Measurements from ENCODE around the gene OR4K17.
"Not testable (repeated sequence)": the region's sequence is repeated elsewhere in the genome, so short reads cannot be mapped to it uniquely, and the experiment has no call there.

Gene OR4K17

DNA sequence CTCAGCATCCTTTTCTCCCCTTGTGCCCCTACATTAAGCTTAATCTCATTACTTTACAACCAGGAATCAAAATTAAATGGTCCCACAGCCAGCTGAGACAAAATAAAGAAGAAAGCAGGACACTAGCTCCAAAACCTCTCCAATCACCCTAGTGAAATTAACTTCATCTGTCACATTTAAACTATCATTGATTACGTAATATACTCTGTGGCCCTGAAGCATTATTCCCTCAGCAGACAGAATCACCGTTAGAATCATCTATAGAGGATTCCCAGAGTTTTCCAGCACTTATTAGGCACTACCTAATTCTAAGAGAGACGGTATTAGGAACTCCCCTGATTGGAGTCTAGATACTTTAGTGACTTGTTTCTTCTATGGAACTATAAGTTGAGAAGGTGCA lies at the start of gene OR4K17:
Gene OR4K17 (plus strand): TSS at position 302 of the 400 bp plus-strand sequence. CDS start 6,761 bp downstream, outside the sequence.
- DNase-seq: no peak

DNA sequence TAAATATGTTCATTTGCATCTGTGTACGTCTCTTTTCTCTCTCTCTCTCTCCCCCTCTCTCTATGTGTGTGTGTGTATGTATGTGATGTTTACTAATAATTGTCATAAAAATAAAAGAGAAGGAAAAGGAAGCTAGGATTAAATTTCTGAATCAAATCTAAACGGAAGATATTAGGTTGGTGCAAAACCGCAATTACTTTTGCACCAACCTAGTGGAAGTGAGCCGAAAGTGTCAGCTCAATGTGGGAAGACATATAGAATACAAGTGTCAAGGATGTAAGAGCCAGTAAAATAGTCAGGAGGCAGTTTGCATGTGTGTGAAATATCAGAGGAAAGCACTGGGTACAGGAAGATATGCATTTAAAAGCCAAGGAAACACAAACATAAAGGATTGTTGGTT lies 18.5 kb upstream of the OR4K17 start:
- no peak for DNase-seq

GRCh38 chr14:20093442-20093841 lies 17.1 kb upstream of the OR4K17 start:
- no peak for DNase-seq

DNA sequence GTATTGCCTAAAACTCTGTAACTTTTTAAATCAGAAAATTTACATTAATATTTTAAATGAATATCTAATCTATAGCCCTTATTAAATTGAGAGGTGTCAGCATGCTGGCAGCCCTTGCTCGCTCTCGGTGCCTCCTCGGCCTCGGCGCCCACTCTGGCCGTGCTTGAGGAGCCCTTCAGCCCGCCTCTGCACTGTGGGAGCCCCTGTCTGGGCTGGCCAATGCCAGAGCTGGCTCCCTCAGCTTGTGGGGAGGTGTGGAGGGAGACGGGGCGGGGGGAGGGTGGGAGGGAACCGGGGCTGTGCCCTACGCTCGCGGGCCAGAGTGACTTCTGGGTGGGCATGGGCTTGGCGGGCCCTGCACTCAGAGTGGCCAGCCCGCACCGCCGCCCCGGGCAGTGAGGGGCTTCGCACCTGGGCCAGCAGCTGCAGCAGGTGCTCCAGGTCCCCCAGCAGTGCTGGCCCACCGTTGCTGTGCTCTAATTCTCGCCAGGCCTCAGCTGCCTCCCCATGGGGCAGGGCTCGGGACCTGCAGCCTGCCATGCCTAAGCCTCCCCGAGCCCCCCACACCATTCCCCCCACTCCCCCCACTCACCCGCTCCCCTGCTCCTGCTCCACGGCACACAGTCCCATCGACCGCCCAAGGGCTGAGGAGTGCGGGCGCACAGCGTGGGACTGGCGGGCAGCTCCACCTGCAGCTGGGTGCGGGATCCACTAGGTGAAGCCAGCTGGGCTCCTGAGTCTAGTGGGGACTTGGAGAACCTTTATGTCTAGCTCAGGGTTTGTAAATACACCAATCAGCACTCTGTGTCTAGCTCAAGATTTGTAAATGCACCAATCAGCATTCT lies 11.4 kb upstream of the OR4K17 start:
- not testable (repeated sequence) for DNase-seq

DNA sequence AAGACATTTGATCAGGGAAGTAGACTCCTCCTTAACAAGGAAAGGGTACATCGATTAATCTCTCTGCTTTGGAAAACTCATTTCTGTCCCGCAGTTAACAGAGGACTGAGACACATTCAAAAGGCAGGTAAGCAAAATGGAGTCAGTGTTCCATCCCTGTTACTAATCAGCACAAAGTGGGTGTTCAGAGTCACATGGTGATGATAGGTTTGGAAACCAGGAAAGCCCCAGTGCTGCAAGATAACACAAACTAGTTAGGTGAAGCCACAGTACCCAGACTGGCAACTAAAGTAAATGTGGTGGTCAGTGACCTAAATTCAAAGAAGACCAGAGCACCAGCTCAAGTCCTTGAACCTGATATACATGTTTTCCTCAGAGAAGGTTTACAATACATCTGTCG lies 1.8 kb downstream of the OR4K17 start:
- no peak for DNase-seq

- no peak for DNase-seq
Observed at GRCh38 chr14:20116748-20117147, 6.2 kb downstream of the OR4K17 start.

- DNase-seq: no peak
Observed at GRCh38 chr14:20118795-20119194, 8.3 kb downstream of the OR4K17 start.

- DNase-seq: no peak
Observed at GRCh38 chr14:20138520-20138919, 28.0 kb downstream of the OR4K17 start, which contains the start of gene OR4N5. TSS of gene OR4N5 (plus strand) at chr14:20138820. CDS start at chr14:20143736, 4,916 bp downstream.

- no peak for DNase-seq
Observed at GRCh38 chr14:20143911-20144310, 33.4 kb downstream of the OR4K17 start.

DNA sequence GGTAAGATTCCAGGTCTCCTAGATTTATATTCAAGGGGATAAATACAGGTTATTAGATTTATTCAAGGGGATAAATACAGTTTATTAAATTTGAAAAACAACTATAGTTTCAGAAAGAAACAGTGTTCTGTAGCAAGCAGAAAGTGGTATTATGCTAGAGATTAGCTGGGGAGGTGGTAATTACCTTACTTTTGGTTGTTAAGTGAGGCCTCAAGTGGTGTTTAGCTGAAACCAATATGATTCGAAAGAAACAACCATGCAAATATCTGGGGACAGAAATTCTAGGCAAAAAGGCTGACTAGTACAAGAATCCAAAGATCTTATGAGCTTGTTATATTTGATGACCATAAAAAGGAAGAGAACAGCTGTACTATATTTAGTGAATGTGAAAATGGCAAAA lies 34.3 kb downstream of the OR4K17 start:
- DNase-seq: no peak

- no peak for DNase-seq
Observed at GRCh38 chr14:20164462-20164861, 53.9 kb downstream of the OR4K17 start.

DNA sequence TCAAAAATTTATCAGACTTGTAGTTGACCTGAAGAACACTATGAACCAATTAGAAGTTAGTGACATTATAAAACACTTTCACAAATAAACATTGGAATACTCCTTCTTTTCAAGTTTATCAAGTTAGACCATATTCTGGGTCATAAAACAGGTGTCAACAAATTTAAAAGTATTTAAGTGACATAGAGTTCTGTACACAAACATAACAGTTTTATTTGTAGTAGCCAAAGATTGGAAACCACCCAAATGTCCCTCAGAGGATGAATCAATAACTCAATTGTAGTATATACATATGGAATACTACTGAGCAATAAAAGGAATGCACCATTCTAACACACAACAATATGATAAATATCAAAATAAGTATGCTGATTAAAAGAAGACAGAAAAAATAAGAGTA lies 56.6 kb downstream of the OR4K17 start:
- no peak for DNase-seq

- DNase-seq: not testable (repeated sequence)
Observed at GRCh38 chr14:20169852-20170251, 59.3 kb downstream of the OR4K17 start.
